ENCODE data around the gene SYCE1.
"Not testable (repeated sequence)": the region's sequence is repeated elsewhere in the genome, so short reads cannot be mapped to it uniquely, and the experiment has no call there.

DNA sequence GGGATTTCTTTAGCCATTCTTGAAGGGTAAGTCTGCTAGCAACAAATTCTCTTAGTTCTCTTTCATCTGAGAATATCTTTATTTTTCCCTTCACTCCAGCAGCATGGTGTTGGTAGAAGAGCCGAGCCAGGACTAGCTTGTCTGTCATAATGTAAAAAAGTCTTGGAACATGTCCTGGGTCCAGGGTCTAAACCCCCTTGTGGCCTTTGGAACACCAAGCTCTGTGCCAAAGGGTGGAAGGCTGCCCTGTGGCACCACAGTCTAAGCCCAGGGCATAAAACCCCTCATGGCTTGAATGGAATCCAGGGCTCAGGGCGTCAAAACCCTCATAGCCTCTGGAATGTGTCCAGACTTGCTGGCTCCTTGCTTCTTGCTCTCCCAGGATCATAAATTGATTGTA lies 38.1 kb upstream of the SYCE1 start:
- TF ChIP-seq CTCF (conservative IDR thresholded peaks at IDR 0.05 in 1 of 2, IDR thresholded peaks at IDR 0.05 in 1 of 2; ENCODE audit: extremely low read depth in 1 of 2, insufficient read depth in 1 of 2, low read depth in 1 of 2, low read length in 2 of 2); EZH2 (IDR thresholded peaks at IDR 0.05; ENCODE audit: borderline replicate concordance, low read length): not testable (repeated sequence)

All from mammary epithelial cell (primary cell).